ENCODE data around the gene KRTAP2-2.
"Not testable (repeated sequence)": the region's sequence is repeated elsewhere in the genome, so short reads cannot be mapped to it uniquely, and the experiment has no call there.

Gene KRTAP2-2

DNA sequence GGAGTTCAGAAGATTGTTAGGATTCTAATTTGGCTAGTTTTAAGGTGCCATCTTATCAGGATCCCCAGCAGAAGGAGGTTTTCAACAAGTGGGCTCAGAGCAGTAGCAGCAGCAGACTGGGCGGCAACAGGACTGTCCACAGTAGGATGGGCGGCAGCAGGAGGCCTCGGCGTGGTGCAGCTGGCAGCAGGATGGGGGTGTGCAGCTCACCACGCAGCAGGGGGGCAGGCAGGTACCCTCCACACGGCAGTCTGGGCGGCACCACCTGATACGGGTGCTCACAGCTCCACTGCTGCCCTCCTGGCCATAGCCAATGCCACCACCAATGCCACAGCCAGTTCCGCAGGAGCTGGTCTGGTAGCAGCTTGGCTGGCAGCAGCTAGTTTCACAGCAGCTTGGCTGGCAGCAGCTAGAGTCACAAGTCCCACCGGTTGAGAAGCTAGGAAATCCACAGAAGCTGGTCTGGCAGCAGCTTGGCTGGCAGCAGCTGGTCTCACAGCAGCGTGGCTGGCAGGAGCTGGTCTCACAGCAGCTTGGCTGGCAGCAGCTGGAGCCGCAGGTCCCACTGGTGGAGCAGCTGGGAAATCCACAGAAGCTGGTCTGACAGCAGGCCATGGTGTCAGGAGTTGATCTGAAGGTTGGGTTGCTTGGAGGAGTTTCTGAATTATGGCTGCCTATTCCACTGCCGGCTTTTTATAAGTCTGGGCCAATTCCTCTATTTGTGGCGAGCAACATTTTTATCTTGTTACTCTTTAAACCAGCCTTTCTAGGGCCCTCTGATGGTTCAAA is 14.1 kb downstream of the KRTAP2-2 start, which contains the start of gene KRTAP1-1:
TSS of gene KRTAP1-1 (minus strand) at position 668 of the 789 bp plus-strand sequence. CDS start at position 615, 53 bp downstream.
- TF ChIP-seq GATA3, GATA2 (IDR thresholded peaks at IDR 0.05; ENCODE audit: low read depth, low read length): not testable (repeated sequence)

- no peak for TF ChIP-seq GATA2 (IDR thresholded peaks at IDR 0.05; ENCODE audit: low read depth, low read length)
- no peak for TF ChIP-seq GATA3 (IDR thresholded peaks at IDR 0.05; ENCODE audit: low read depth, low read length)
Observed at GRCh38 chr17:41037853-41038350, 17.1 kb downstream of the KRTAP2-2 start.

GRCh38 chr17:41034346-41034935 is 20.6 kb downstream of the KRTAP2-2 start, which contains the start of gene KRTAP1-3:
TSS of gene KRTAP1-3 (minus strand) at chr17:41034874. CDS start at chr17:41034821, 53 bp downstream.
- TF ChIP-seq GATA2, GATA3 (IDR thresholded peaks at IDR 0.05; ENCODE audit: low read depth, low read length): not testable (repeated sequence)

- TF ChIP-seq GATA2 (IDR thresholded peaks at IDR 0.05; ENCODE audit: low read depth, low read length) = no peak
- no peak for TF ChIP-seq GATA3 (IDR thresholded peaks at IDR 0.05; ENCODE audit: low read depth, low read length)
Observed at GRCh38 chr17:41029633-41030245, 25.3 kb downstream of the KRTAP2-2 start, which contains the start of gene KRTAP1-4. TSS of gene KRTAP1-4 (minus strand) at chr17:41030195. CDS start at chr17:41030078, 117 bp downstream.

DNA sequence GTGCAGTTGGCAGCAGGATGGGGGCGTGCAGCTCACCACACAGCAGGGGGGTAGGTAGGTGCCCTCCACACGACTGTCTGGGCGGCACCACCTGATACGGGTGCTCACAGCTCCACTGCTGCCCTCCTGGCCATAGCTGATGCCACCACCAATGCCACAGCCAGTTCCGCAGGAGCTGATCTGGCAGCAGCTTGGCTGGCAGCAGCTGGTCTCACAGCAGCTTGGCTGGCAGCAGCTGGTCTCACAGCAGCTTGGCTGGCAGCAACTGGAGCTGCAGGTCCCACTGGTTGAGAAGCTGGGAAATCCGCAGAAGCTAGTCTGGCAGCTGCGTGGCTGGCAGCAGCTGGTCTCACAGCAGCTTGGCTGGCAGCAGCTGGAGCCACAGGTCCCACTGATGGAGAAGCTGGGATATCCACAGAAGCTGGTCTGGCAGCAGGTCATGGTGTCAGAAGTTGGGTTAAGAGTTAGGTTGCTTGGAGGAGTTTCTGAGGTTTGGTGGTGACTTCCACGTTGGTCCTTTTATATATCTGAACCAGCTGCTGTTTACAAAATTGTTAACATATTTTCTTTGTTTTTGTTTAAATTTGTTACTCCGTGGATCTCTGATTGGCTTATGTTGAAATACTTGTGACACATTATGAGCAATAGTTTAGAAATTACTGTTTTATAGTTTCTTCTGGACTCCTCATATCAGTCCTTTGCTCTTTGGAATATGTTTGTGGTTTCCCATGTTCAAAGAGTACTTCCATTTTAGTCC is 28.1 kb downstream of the KRTAP2-2 start, which contains the start of gene KRTAP1-5:
TSS of gene KRTAP1-5 (minus strand) at position 494 of the 757 bp plus-strand sequence. CDS start at position 441, 53 bp downstream.
- no peak for TF ChIP-seq GATA3 (IDR thresholded peaks at IDR 0.05; ENCODE audit: low read depth, low read length)
- no peak for TF ChIP-seq GATA2 (IDR thresholded peaks at IDR 0.05; ENCODE audit: low read depth, low read length)

- TF ChIP-seq GATA3 (IDR thresholded peaks at IDR 0.05; ENCODE audit: low read depth, low read length) (no peak), GATA2 (IDR thresholded peaks at IDR 0.05; ENCODE audit: low read depth, low read length) (no peak)
Observed at GRCh38 chr17:41024697-41025096, 30.3 kb downstream of the KRTAP2-2 start.

DNA sequence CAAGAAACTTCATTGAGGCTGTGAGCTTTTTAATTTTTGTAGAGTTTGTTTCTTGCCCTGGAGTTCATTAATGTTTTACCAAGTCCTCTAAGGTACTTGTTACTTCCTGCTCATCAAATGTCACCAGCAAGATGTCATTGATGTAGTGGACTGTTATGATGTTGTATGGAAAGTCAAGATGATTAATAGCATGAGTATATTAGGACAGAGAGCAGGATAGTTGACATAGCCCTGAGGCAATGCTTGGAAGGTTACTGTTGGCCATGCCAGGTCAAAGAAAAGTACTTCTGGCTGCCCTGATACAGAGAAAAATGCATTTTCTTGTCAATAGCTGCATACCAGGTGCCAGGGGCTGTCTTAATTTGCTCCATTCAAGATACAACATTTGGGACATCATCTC is 34.7 kb downstream of the KRTAP2-2 start:
- TF ChIP-seq GATA3 (IDR thresholded peaks at IDR 0.05; ENCODE audit: low read depth, low read length) (no peak), GATA2 (IDR thresholded peaks at IDR 0.05; ENCODE audit: low read depth, low read length) (no peak)

- TF ChIP-seq GATA3 (IDR thresholded peaks at IDR 0.05; ENCODE audit: low read depth, low read length) = no peak
- TF ChIP-seq GATA2 (IDR thresholded peaks at IDR 0.05; ENCODE audit: low read depth, low read length) = no peak
Observed at GRCh38 chr17:41019415-41019814, 35.6 kb downstream of the KRTAP2-2 start.

DNA sequence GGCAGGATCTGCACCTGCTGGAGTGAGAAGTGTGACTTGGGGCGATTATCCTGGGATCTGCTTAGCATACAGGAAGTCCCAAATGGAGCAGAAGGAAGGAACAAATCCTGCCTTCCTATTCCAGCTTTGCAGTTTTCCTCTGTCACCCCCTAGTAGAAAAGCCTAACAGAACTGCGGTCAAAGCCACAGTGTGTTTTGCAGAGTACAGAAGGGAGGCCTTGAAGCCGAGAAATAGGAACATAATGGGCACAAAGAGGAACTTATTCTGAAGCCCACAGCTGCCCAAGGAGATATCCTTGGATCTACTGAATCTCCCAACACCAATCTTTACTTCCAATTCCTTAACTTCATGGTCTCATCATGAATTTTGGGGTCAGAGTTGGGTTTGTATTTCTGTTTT is 36.5 kb downstream of the KRTAP2-2 start:
- no peak for TF ChIP-seq GATA3 (IDR thresholded peaks at IDR 0.05; ENCODE audit: low read depth, low read length)
- no peak for TF ChIP-seq GATA2 (IDR thresholded peaks at IDR 0.05; ENCODE audit: low read depth, low read length)

GRCh38 chr17:41016578-41017215 is 38.3 kb downstream of the KRTAP2-2 start:
- no peak for TF ChIP-seq GATA3 (IDR thresholded peaks at IDR 0.05; ENCODE audit: low read depth, low read length)
- TF ChIP-seq GATA2 (IDR thresholded peaks at IDR 0.05; ENCODE audit: low read depth, low read length) = no peak

DNA sequence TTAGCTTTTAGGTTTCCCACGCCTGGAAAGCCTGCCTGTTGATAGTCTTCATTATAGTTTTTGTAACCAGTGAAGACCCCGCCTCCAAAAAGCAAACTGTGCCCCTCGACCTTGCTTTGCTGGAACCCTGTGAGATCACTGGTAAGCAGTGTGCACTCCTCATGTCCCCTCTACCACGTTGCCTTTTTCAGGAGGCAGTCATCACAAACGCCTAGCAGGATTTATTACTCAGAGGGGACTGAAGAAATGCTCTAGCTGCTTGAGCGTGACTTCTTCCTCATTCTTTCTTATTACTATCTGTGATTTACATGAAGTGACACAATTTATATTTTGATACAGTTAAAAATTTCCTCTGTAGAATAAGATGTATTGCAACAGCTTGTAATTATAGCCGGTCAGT is 39.6 kb downstream of the KRTAP2-2 start:
- no peak for TF ChIP-seq GATA3 (IDR thresholded peaks at IDR 0.05; ENCODE audit: low read depth, low read length)
- TF ChIP-seq GATA2 (IDR thresholded peaks at IDR 0.05; ENCODE audit: low read depth, low read length) = no peak

DNA sequence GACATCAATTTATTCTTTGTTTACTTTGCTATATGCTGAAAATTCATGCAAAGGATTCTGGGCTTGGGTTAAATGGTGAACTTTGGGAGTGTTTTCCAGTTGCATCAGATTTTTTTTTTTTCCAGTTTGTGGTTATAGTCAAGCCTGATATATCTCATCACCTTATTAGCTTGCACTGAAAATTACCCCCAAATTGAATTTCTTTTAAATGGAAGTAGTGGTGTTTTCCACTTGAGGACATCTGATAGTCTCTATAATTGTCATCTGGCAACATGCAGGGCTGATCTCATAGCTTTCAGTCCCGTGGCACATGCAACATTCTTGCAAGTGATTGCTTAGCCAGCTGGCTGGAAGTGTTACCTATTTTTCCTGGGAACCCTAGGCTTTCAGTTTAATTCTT is 41.4 kb downstream of the KRTAP2-2 start:
- TF ChIP-seq GATA2 (IDR thresholded peaks at IDR 0.05; ENCODE audit: low read depth, low read length) (no peak), GATA3 (IDR thresholded peaks at IDR 0.05; ENCODE audit: low read depth, low read length) (no peak)

- no peak for TF ChIP-seq GATA3 (IDR thresholded peaks at IDR 0.05; ENCODE audit: low read depth, low read length)
Observed at GRCh38 chr17:41013181-41013580, 41.8 kb downstream of the KRTAP2-2 start.
